Cardiac muscle cell (in vitro differentiated cells and primary cell): Measurements from ENCODE around the gene ZNF518A. TPM values are rescaled to one million over a fixed set of nuclear protein-coding genes. Genes with fewer than 3 reads are reported as not detected.

ENCODE experiments used
- DNase-seq, 2 donors: peaks; one replicate each; pipeline versions ENCODE4 v3.0.0 to v3.0.0-alpha.2; 2010 to 2017; ENCODE audit warnings: low read depth in 1 of 2, low spot score in 1 of 2
- H3K27ac ChIP-seq: fragments of 200-600 bp; sonication (generic); 2 replicates; pipeline ENCODE4 v1.5.1; 2016
- H3K27me3 ChIP-seq: fragments of 200-600 bp; sonication (generic); 2 replicates; pipeline ENCODE4 v1.6.0; 2016; ENCODE audit warnings: control low read depth
- H3K36me3 ChIP-seq: fragments of 200-600 bp; sonication (generic); 2 replicates; pipeline ENCODE4 v1.5.1; 2016; ENCODE audit warnings: control low read depth
- H3K4me1 ChIP-seq: fragments of 200-600 bp; sonication (generic); 2 replicates; pipeline ENCODE4 v1.8.1; 2017; ENCODE audit warnings: low read depth, mild to moderate bottlenecking, mixed run types
- H3K4me3 ChIP-seq: fragments of 200-600 bp; sonication (generic); 2 replicates; pipeline ENCODE4 v1.5.1; 2016; ENCODE audit warnings: mild to moderate bottlenecking
- H3K9me3 ChIP-seq: fragments of 200-600 bp; sonication (generic); 2 replicates; pipeline ENCODE4 v1.5.1; 2017; ENCODE audit warnings: low read depth, mild to moderate bottlenecking, control low read depth
- polyA plus RNA-seq: library from polyadenylated mRNA; unstranded; fragments of >200 nt; fragmentation: Nextera tagmentation; extraction: Ambion mirVana; gene quantifications from 2 replicates; pipeline ENCODE4 v1.2.1, GENCODE V29; 2016
- total RNA-seq: library from RNA; depleted of rRNA; stranded (reverse); fragments of >200 nt; gene quantifications from 2 replicates; pipeline ENCODE4 v1.2.3, GENCODE V29; 2016
- TF ChIP-seq, protein P1 (sequence below): IDR thresholded peaks from 2 replicates; pipeline ENCODE4 v1.5.1; 2012; ENCODE audit warnings: low read depth, mild to moderate bottlenecking, low read length

The ZNF518A gene
- total and polyA plus RNA-seq, 2 experiments from 2014 or later = 20.7 to 22.7 TPM

DNA sequence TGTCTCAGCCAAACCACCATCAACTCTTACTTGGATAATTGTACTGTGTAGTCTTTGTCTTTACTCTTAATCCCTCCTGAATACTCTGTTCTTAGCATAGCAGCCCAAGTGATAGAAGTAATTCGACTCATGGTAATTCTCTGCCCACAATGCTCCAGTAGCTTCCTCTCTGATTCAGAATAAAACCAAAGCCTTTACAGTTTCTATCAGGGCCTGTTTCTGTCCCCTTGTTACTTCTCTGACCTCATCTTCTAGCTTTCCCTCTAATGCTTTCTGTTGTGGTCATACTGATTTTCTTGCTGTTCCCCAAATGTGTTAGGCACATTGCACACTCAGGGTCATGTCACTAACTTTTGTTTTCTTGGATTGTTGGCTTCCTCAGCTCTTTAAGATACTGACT lies 8.0 kb downstream of the ZNF518A start:
- Histone ChIP-seq H3K36me3 (peaks cover 40% of the 10 kb centered on the region), H3K27me3 (no peaks in the 10 kb centered on the region), H3K4me1 (no peaks in the 10 kb centered on the region), H3K4me3 (no peak overlapping the region), H3K9me3 (no peaks in the 10 kb centered on the region), H3K27ac (no peak overlapping the region)
- TF ChIP-seq, protein P1, sequence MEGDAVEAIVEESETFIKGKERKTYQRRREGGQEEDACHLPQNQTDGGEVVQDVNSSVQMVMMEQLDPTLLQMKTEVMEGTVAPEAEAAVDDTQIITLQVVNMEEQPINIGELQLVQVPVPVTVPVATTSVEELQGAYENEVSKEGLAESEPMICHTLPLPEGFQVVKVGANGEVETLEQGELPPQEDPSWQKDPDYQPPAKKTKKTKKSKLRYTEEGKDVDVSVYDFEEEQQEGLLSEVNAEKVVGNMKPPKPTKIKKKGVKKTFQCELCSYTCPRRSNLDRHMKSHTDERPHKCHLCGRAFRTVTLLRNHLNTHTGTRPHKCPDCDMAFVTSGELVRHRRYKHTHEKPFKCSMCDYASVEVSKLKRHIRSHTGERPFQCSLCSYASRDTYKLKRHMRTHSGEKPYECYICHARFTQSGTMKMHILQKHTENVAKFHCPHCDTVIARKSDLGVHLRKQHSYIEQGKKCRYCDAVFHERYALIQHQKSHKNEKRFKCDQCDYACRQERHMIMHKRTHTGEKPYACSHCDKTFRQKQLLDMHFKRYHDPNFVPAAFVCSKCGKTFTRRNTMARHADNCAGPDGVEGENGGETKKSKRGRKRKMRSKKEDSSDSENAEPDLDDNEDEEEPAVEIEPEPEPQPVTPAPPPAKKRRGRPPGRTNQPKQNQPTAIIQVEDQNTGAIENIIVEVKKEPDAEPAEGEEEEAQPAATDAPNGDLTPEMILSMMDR = no peak
- no peak for DNase-seq

DNA sequence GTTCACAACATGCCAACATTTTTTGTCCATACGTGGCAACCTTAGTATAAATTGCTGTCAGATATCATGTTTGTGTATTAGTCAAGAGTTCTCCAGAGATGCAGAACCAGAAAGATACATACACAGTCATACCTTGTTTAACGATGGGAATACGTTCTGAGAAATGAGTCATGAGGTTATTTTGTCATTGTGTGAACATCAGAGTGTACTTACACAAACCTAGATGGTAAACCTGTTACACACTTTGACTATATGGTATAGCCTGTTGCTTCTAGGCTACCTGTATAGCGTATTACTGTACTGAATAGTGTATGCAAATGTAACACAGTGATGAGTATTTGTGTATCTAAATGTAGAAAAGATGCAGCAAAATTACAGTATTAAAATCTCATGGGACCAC lies 22.3 kb downstream of the ZNF518A start:
- no peaks in the 10 kb centered on the region for H3K4me1 ChIP-seq
- H3K9me3 ChIP-seq = no peaks in the 10 kb centered on the region
- H3K36me3 ChIP-seq = peaks cover 30% of the 10 kb centered on the region
- no peak overlapping the region for H3K4me3 ChIP-seq
- no peak overlapping the region for H3K27ac ChIP-seq
- no peaks in the 10 kb centered on the region for H3K27me3 ChIP-seq
- no peak for DNase-seq
- TF ChIP-seq, protein P1 = no peak

DNA sequence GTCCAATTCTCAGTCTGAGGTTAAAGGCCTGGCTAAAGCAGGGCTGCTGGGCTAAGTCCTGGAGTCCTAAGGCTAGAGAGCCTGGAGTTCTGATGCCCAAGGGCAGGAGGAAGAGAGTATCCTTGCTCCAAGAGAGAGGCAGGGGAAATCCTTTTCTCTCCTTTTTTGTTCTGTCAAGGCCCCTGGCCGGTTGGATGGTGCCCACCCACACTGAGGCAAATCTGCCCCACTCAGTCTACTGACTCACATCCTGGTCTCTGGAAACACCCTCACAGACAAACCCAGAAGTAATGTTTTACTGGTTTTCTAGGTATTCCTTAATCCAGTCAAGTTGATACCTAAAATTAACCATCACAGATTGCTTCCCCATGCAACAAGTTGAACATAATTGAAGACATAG lies 23.0 kb downstream of the ZNF518A start:
- no peaks in the 10 kb centered on the region for H3K27me3 ChIP-seq
- TF ChIP-seq, protein P1 = no peak
- H3K9me3 ChIP-seq = no peaks in the 10 kb centered on the region
- peaks cover 36% of the 10 kb centered on the region for H3K36me3 ChIP-seq
- DNase-seq = no peak
- H3K4me3 ChIP-seq = no peak overlapping the region
- no peaks in the 10 kb centered on the region for H3K4me1 ChIP-seq
- no peak overlapping the region for H3K27ac ChIP-seq

DNA sequence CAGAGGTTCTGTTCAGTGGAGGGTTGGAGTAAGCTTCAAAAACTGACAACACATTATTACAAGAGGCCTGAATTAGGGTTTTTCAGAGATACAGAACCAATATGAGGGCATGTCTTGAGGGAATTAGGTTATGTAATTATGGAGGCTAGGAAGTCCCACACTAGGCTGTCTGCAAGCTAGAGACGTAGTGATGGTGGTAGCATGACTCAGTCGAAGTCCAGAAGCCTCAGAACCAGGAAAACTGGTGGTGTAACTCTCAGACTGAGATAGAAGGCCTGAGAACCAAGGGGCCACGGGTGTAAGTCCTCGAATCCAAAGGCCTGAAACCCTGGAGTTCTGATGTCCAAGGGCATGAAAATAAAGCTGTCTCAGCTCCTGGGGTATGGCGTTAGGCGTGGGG lies 35.6 kb downstream of the ZNF518A start:
- TF ChIP-seq, protein P1 = no peak
- Histone ChIP-seq H3K9me3 (no peaks in the 10 kb centered on the region), H3K27ac (no peak overlapping the region), H3K36me3 (peaks cover 3% of the 10 kb centered on the region), H3K4me3 (no peak overlapping the region), H3K4me1 (no peaks in the 10 kb centered on the region), H3K27me3 (no peaks in the 10 kb centered on the region)
- no peak for DNase-seq

DNA sequence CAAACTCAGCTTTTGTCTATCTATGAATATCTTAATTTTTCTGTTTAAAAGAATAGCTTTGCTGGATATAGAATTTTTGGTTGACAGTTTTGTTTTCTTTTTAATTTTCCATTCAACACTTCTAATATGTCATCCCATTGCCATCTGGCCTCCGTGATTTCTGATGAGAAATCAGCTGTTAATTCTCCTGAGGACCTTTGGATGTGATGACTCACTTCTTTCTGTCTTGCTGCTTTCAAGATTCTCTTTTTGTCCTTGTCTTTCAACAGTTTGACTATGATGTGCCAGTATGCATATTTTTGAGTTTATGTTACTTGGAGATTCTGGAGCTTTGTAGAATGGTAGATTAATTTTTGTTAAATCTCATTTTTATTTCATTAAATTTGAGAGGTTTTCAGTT lies 38.4 kb downstream of the ZNF518A start:
- no peaks in the 10 kb centered on the region for H3K27me3 ChIP-seq
- H3K27ac ChIP-seq = no peak overlapping the region
- H3K4me1 ChIP-seq = no peaks in the 10 kb centered on the region
- H3K4me3 ChIP-seq = no peak overlapping the region
- no peak for DNase-seq
- TF ChIP-seq, protein P1 = no peak
- no peaks in the 10 kb centered on the region for H3K36me3 ChIP-seq
- H3K9me3 ChIP-seq = no peaks in the 10 kb centered on the region

DNA sequence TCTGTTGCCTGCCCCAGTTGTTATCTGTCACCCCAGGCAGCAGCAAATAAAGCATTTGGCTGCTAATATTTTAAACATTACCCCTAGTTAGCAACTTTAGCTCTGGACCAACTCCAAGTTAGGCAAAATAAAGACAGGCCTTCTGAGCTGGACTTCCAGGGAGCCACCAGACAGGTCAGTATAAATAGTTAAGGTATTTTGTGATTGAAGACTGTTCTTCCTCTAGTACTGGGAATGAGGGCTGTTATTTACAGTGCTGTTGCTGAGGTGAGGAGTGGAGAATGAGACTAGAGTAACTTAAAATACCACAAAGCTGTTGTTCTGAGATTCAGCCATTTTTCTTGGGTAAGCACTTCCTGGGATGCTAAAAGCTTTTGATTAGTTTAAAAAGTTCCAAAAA lies 40.1 kb downstream of the ZNF518A start:
- Histone ChIP-seq H3K36me3 (no peaks in the 10 kb centered on the region), H3K27ac (peak overlapping the region; percentile 18), H3K4me1 (no peaks in the 10 kb centered on the region), H3K4me3 (no peak overlapping the region), H3K27me3 (no peaks in the 10 kb centered on the region), H3K9me3 (no peaks in the 10 kb centered on the region)
- TF ChIP-seq, protein P1 = no peak
- DNase-seq = no peak
